SK-N-SH (cell line): ENCODE data around the gene TGFB2. TPM values are rescaled to one million over a fixed set of nuclear protein-coding genes. Genes with fewer than 3 reads are reported as not detected.

Experiments
- CTCF ChIA-PET: fragments of 300-600, 350-600 bp; formaldehyde crosslinking; extraction: SDS; loops from one replicate; lab custom pipeline; 2021; lab: Yijun Ruan, JAX
- POLR2A ChIA-PET: fragments of 350-600 bp; sonication (Branson Sonifier 250); formaldehyde crosslinking; extraction: SDS; loops from one replicate; lab custom pipeline; 2020; ENCODE audit warnings: antibody characterized with exemption, inconsistent platforms; lab: Yijun Ruan, JAX
- DNase-seq: peaks from one replicate; pipeline ENCODE4 v3.0.0; 2012
- H2AFZ ChIP-seq: fragments of 200-600 bp; sonication (generic); 2 replicates; pipeline ENCODE4 v1.8.1; 2016; ENCODE audit warnings: antibody characterized with exemption, mild to moderate bottlenecking, low read depth
- H3F3A ChIP-seq: fragments of 200-600 bp; sonication (generic); replicated peaks from 2 replicates; pipeline ENCODE3; 2016; ENCODE audit warnings: antibody characterized with exemption, mild to moderate bottlenecking; ENCODE audit not compliant: insufficient read depth
- H3K27ac ChIP-seq, 2 experiments: fragments of 200-500 bp in 1 of 2; fragments of 200-600 bp in 1 of 2; sonication (Bioruptor generic) in 1 of 2; sonication (generic), shearing (Covaris generic) in 1 of 2; 2 replicates each; pipeline versions ENCODE4 v1.5.1 to v1.6.1; 2014 to 2016; ENCODE audit warnings: low read depth in 2 of 2, inconsistent platforms in 1 of 2, low read length in 1 of 2, mild to moderate bottlenecking in 1 of 2, mixed read lengths in 1 of 2
- H3K27me3 ChIP-seq: fragments of 200-600 bp; sonication (generic), shearing (Covaris generic); 2 replicates; pipeline ENCODE4 v1.6.1; 2016; ENCODE audit warnings: mixed run types; ENCODE audit not compliant: insufficient read depth
- H3K36me3 ChIP-seq, 2 experiments: fragments of 200-500 bp in 1 of 2; fragments of 200-600 bp in 1 of 2; sonication (Bioruptor generic) in 1 of 2; sonication (generic) in 1 of 2; replicated peaks in 1 of 2; 2 replicates each; pipeline versions ENCODE3 to v1.5.1; 2014 to 2016; ENCODE audit warnings: low read length in 1 of 2, mild to moderate bottlenecking in 1 of 2; ENCODE audit not compliant: insufficient read depth in 2 of 2, control insufficient read depth in 1 of 2
- H3K4me1 ChIP-seq, 2 experiments: fragments of 200-500 bp in 1 of 2; fragments of 200-600 bp in 1 of 2; sonication (Bioruptor generic) in 1 of 2; sonication (generic), shearing (Covaris generic) in 1 of 2; 2 replicates each; pipeline versions ENCODE4 v1.5.1 to v1.6.1; 2014 to 2016; ENCODE audit warnings: low read depth in 1 of 2, low read length in 1 of 2, mixed run types in 1 of 2; ENCODE audit not compliant: insufficient read depth in 2 of 2, control insufficient read depth in 1 of 2
- H3K4me2 ChIP-seq: fragments of 200-600 bp; sonication (generic), shearing (Covaris generic); 2 replicates; pipeline ENCODE4 v1.6.1; 2017; ENCODE audit warnings: mixed run types
- H3K4me3 ChIP-seq, 2 experiments: fragments of 200-500 bp in 1 of 2; fragments of 200-600 bp in 1 of 2; sonication (Bioruptor generic) in 1 of 2; sonication (generic), shearing (Covaris generic) in 1 of 2; 2 replicates each; pipeline versions ENCODE4 v1.5.1 to v1.8.1; 2014 to 2016; ENCODE audit warnings: low read depth in 2 of 2, inconsistent platforms in 1 of 2, low read length in 1 of 2, mild to moderate bottlenecking in 1 of 2, mixed read lengths in 1 of 2, moderate library complexity in 1 of 2
- H3K79me2 ChIP-seq: fragments of 200-600 bp; sonication (generic); 2 replicates; pipeline ENCODE4 v1.8.1; 2017; ENCODE audit warnings: mild to moderate bottlenecking; ENCODE audit not compliant: insufficient read depth
- H3K9ac ChIP-seq: fragments of 200-600 bp; sonication (generic); 2 replicates; pipeline ENCODE4 v1.6.1; 2017; ENCODE audit warnings: mixed run types
- H3K9me2 ChIP-seq: fragments of 200-600 bp; sonication (generic); 2 replicates; pipeline ENCODE4 v1.6.1; 2017; ENCODE audit warnings: mixed run types
- H3K9me3 ChIP-seq: fragments of 200-600 bp; sonication (generic); 2 replicates; pipeline ENCODE4 v1.6.1; 2017; ENCODE audit warnings: mixed run types, mild to moderate bottlenecking, moderate library complexity
- H4K20me1 ChIP-seq: fragments of 200-600 bp; sonication (generic); 2 replicates; pipeline ENCODE4 v1.6.1; 2017; ENCODE audit warnings: mild to moderate bottlenecking, mixed run types; ENCODE audit not compliant: insufficient read depth
- ELF1 ChIP-seq: IDR thresholded peaks from 2 replicates; pipeline ENCODE4 v1.4.0; 2012
- EP300 ChIP-seq, 2 experiments: IDR thresholded peaks; 2 replicates each; pipeline versions ENCODE4 v1.4.0 to v1.6.1; 2012; ENCODE audit warnings: borderline replicate concordance in 1 of 2, low read depth in 1 of 2, low read length in 1 of 2
- EZH2phosphoT487 ChIP-seq: fragments of 200-600 bp; sonication (generic); IDR thresholded peaks from 2 replicates; pipeline ENCODE4 v1.6.1; 2017; ENCODE audit warnings: low read depth, mixed run types, mild to moderate bottlenecking, antibody characterized with exemption, moderate library complexity, borderline replicate concordance
- FOSL2 ChIP-seq: IDR thresholded peaks from 2 replicates; pipeline ENCODE4 v1.4.0; 2012; ENCODE audit warnings: low read depth, mild to moderate bottlenecking, moderate library complexity, borderline replicate concordance
- FOXJ3 ChIP-seq: sonication (generic); formaldehyde crosslinking; IDR thresholded peaks from 2 replicates; pipeline ENCODE4 v1.5.1; 2020; ENCODE audit warnings: mild to moderate bottlenecking, missing genetic modification reagents
- MXI1 ChIP-seq: IDR thresholded peaks from 2 replicates; pipeline ENCODE4 v1.6.1; 2012; ENCODE audit warnings: mild to moderate bottlenecking, low read depth, low read length, improper control_type of control experiment
- NFIC ChIP-seq: IDR thresholded peaks from 2 replicates; pipeline ENCODE4 v1.4.0; 2012; ENCODE audit warnings: borderline replicate concordance
- POLR2AphosphoS5 ChIP-seq: IDR thresholded peaks from 2 replicates; pipeline ENCODE4 v1.6.1; 2012; ENCODE audit warnings: low read depth, low read length
- RAD21 ChIP-seq: IDR thresholded peaks from 2 replicates; pipeline ENCODE4 v1.6.1; 2012; ENCODE audit warnings: mild to moderate bottlenecking, low read length
- RCOR1 ChIP-seq: fragments of 150-350 bp; IDR thresholded peaks from 2 replicates; pipeline ENCODE4 v1.6.1; 2017; ENCODE audit warnings: antibody characterized with exemption, low read length
- RFX5 ChIP-seq: IDR thresholded peaks from 2 replicates; pipeline ENCODE4 v1.6.1; 2012; ENCODE audit warnings: mild to moderate bottlenecking, improper control_type of control experiment, low read length
- RXRA ChIP-seq: IDR thresholded peaks from 2 replicates; pipeline ENCODE4 v1.4.0; 2012; ENCODE audit warnings: low read depth, mild to moderate bottlenecking, borderline replicate concordance
- SIN3A ChIP-seq: IDR thresholded peaks from 2 replicates; pipeline ENCODE4 v1.6.1; 2012; ENCODE audit warnings: low read depth, mild to moderate bottlenecking, low read length, moderate library complexity, borderline replicate concordance
- TAF1 ChIP-seq: IDR thresholded peaks from 2 replicates; pipeline ENCODE4 v1.6.1; 2012; ENCODE audit warnings: low read depth, mild to moderate bottlenecking, low read length, moderate library complexity, borderline replicate concordance
- TCF12 ChIP-seq: IDR thresholded peaks from 2 replicates; pipeline ENCODE4 v1.4.0; 2012
- TEAD4 ChIP-seq: IDR thresholded peaks from 2 replicates; pipeline ENCODE4 v1.4.0; 2012; ENCODE audit warnings: mild to moderate bottlenecking, borderline replicate concordance; ENCODE audit not compliant: insufficient read depth
- WGBS: methylation state at CpG from one replicate; pipeline ENCODE4 v1.1.6; 2017; ENCODE audit warnings: low lambda C conversion rate; 5-methylcytosine and 5-hydroxymethylcytosine counted together
- polyA plus RNA-seq, 3 experiments: library from polyadenylated mRNA; depleted of rRNA; stranded (reverse); fragments of >200 nt; gene quantifications; 2 replicates each; pipeline ENCODE4 v1.2.3, GENCODE V29; 2012
- TF ChIP-seq, protein P1 (sequence below): fragments of 150-350 bp; IDR thresholded peaks from 2 replicates; pipeline ENCODE4 v1.6.1; 2016; ENCODE audit warnings: mild to moderate bottlenecking, low read depth, low read length
- TF ChIP-seq, protein P2 (sequence below): IDR thresholded peaks from 2 replicates; pipeline ENCODE4; 2012
- TF ChIP-seq, protein P3 (sequence below): IDR thresholded peaks from 2 replicates; pipeline ENCODE4 v1.4.0; 2012; ENCODE audit warnings: low read depth, borderline replicate concordance

The TGFB2 gene
- polyA plus RNA-seq, 1 of the 3 experiments (the other 2 are of a cell fraction): 2.4 TPM

DNA sequence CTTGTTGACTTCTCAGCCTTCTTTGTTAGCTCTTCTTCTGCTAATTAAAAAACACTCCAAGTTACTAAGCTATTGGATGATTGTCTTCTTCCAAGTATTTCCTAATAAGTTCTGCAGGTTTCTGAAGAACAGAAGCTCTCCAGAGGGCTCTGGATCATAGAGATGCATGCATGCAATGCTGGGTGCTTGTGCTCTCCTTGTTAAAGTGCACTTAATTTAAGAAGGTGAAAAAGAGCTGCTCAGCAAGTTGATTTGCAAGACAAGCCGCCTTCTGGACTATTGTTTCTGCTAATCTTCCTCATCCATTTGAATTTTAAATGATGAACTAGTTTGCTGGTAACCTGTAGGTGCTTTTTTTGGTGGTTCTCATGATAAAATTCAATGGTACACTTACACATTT is 43.9 kb upstream of the TGFB2 start:
- H3K4me1 ChIP-seq: peaks cover 6 to 17% of the 10 kb centered on the region in 2 experiments; a peak in 3 of 4 replicates
- H3K9ac ChIP-seq: no peak overlapping the region
- 100% methylated on average over 1 of the region's 1 CpG for WGBS
- no peak overlapping the region for H3K4me3 ChIP-seq
- H3K27me3 ChIP-seq: no peaks in the 10 kb centered on the region
- H2AFZ ChIP-seq: no peak overlapping the region
- no peak for TF ChIP-seq RAD21
- TF ChIP-seq RFX5: no peak
- no peak for TF ChIP-seq ELF1
- no peak for TF ChIP-seq MXI1
- no peak for TF ChIP-seq TEAD4
- no peak for TF ChIP-seq EP300 (IDR thresholded peaks at IDR 0.05; ENCODE audit: borderline replicate concordance in 1 of 2, low read depth in 1 of 2, low read length in 1 of 2)
- TF ChIP-seq TAF1: no peak
- TF ChIP-seq, protein P1, sequence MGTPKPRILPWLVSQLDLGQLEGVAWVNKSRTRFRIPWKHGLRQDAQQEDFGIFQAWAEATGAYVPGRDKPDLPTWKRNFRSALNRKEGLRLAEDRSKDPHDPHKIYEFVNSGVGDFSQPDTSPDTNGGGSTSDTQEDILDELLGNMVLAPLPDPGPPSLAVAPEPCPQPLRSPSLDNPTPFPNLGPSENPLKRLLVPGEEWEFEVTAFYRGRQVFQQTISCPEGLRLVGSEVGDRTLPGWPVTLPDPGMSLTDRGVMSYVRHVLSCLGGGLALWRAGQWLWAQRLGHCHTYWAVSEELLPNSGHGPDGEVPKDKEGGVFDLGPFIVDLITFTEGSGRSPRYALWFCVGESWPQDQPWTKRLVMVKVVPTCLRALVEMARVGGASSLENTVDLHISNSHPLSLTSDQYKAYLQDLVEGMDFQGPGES: no peak
- TF ChIP-seq POLR2AphosphoS5: no peak
- TF ChIP-seq RCOR1: no peak
- no peak for TF ChIP-seq FOXJ3 (CRISPR knock-in tag)
- no peak for TF ChIP-seq EZH2phosphoT487
- TF ChIP-seq NFIC: no peak
- TF ChIP-seq TCF12: no peak
- no peak for TF ChIP-seq SIN3A
- TF ChIP-seq FOSL2: no peak
- TF ChIP-seq, protein P2, sequence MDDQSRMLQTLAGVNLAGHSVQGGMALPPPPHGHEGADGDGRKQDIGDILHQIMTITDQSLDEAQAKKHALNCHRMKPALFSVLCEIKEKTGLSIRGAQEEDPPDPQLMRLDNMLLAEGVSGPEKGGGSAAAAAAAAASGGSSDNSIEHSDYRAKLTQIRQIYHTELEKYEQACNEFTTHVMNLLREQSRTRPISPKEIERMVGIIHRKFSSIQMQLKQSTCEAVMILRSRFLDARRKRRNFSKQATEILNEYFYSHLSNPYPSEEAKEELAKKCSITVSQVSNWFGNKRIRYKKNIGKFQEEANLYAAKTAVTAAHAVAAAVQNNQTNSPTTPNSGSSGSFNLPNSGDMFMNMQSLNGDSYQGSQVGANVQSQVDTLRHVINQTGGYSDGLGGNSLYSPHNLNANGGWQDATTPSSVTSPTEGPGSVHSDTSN: no peak
- no peak for TF ChIP-seq RXRA
- TF ChIP-seq, protein P3, sequence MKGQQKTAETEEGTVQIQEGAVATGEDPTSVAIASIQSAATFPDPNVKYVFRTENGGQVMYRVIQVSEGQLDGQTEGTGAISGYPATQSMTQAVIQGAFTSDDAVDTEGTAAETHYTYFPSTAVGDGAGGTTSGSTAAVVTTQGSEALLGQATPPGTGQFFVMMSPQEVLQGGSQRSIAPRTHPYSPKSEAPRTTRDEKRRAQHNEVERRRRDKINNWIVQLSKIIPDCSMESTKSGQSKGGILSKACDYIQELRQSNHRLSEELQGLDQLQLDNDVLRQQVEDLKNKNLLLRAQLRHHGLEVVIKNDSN: no peak
- TF ChIP-seq, all 33 proteins: peak for 0
- H3K9me2 ChIP-seq: no peaks in the 10 kb centered on the region
- H4K20me1 ChIP-seq: no peaks in the 10 kb centered on the region
- DNase-seq: no peak
- H3K4me2 ChIP-seq: no peak overlapping the region
- H3K27ac ChIP-seq: no peak overlapping the region
- peaks cover 11 to 35% of the 10 kb centered on the region in 2 experiments for H3K36me3 ChIP-seq
- peaks cover 5% of the 10 kb centered on the region; the same call in 1 of the 2 replicates for H3K79me2 ChIP-seq
- H3K9me3 ChIP-seq: no peaks in the 10 kb centered on the region
- H3F3A ChIP-seq: no peaks in the 10 kb centered on the region
- CTCF ChIA-PET: interaction anchor here (1.2 to 2.1 kb wide), 3 partner anchors 10 to 1511 kb away, joined by 5 to 9 read pairs (median 6); no protein-coding TSS in a partner anchor
- POLR2A ChIA-PET: no interaction called here
